ENCODE data around the gene PLN.

PLN gene

DNA sequence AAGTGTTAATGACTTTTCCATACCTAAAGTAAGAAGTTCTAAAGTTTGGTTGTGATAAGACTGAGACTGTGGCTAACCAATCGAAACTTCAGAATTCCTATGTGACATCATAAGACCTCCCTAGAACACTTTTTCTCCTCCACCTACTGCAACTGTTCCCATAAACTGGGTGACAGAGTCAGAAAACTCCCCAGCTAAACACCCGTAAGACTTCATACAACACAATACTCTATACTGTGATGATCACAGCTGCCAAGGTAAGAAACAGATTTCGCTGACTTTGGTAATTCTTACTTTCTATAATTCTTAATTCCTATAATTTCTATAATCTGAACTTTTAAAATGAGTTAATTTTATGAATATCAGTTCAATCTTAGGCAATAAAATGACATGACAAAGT, at the start of gene PLN:
Gene PLN, plus strand, starts transcription at position 161 of the 400 bp plus-strand sequence. CDS start 10,626 bp downstream, outside the sequence.
- CTCF ChIA-PET, result interaction anchor here (0.6 to 2.6 kb wide), 5 partner anchors 16 to 594 kb away, joined by 3 to 11 read pairs (median 5); no protein-coding TSS in a partner anchor
- no peak for TF ChIP-seq ZNF76 (tag by site-specific recombination; IDR thresholded peaks at IDR 0.05; ENCODE audit: borderline replicate concordance, low read depth)
- TF ChIP-seq, protein P1, sequence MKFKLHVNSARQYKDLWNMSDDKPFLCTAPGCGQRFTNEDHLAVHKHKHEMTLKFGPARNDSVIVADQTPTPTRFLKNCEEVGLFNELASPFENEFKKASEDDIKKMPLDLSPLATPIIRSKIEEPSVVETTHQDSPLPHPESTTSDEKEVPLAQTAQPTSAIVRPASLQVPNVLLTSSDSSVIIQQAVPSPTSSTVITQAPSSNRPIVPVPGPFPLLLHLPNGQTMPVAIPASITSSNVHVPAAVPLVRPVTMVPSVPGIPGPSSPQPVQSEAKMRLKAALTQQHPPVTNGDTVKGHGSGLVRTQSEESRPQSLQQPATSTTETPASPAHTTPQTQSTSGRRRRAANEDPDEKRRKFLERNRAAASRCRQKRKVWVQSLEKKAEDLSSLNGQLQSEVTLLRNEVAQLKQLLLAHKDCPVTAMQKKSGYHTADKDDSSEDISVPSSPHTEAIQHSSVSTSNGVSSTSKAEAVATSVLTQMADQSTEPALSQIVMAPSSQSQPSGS (tag by site-specific recombination; IDR thresholded peaks at IDR 0.05; ENCODE audit: low read depth), result no peak
- no peak for TF ChIP-seq EGR2 (tag by site-specific recombination; IDR thresholded peaks at IDR 0.05; ENCODE audit: low read depth)
- TF ChIP-seq ZXDB (tag by site-specific recombination; IDR thresholded peaks at IDR 0.05), result no peak
- no peak for TF ChIP-seq ZNF354C (tag by site-specific recombination; IDR thresholded peaks at IDR 0.05; ENCODE audit: borderline replicate concordance, low read depth)
- POLR2A ChIA-PET, result no interaction called here
- peaks cover 6% of the 10 kb centered on the region for H3K4me1 ChIP-seq (ENCODE audit: control insufficient read depth, insufficient read depth, low read length)
- H3K4me3 ChIP-seq (ENCODE audit: low read depth, low read length), result no peak within 1 kb of the TSS
- no peak within 1 kb of the TSS for H3K27ac ChIP-seq (ENCODE audit: extremely low read depth, low read depth, low read length)
- H3K9me3 ChIP-seq (ENCODE audit: control insufficient read depth, insufficient read depth, low read depth, low read length), result no peaks in the 10 kb centered on the region
- no peaks in the 10 kb centered on the region for H3K36me3 ChIP-seq (ENCODE audit: control insufficient read depth in 2 of 2, insufficient read depth in 1 of 2, low read length in 2 of 2)

DNA sequence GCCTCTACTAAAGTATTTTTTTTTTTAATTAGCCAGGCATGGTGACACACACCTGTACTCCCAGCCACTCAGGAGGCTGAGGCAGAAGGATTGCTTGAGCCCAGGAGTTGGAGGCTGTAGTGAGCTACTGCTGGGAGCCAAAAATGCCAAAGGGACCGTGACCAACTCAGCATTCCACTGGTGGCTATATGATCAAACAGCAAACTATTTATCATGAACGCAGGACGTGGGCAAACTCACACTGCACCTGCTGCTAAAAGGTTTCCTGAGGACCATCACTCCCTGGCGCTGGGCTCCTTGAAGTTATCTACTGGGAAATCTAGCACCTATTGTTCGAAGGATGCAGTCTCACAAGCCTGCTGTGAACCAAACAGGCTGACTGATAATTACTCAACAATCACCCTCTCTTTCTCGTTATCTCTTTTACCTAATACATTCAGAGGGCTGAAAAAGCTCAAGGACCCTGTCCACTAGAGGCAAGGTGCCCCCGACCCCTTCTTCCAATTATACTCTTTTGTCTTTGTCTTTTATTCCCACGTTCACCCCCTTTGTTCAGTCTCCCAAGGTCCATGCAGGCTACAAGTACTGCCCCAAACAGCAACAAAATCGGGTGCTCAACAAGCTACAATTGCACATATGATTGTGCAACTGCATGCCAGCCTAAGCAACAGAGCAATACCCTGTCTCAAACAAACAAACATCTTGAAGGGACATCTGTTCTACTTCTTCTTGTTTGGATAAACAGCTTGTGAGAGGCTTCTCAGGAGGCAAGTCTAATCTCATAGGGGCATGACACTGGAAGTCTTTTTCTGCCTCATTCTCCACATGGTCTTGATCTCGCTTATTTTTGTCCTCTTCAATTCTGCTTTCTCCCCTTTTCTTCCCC, 47.7 kb upstream of the PLN start:
- no peaks in the 10 kb centered on the region for H3K4me1 ChIP-seq (ENCODE audit: control insufficient read depth, insufficient read depth, low read length)
- ChIA-PET POLR2A (interaction anchor here (0.7 kb wide), 1 partner anchor 206 kb away, joined by 3 read pairs; no protein-coding TSS in a partner anchor), CTCF (interaction anchor here (0.6 to 0.7 kb wide), 3 partner anchors 9 to 1285 kb away, joined by 3 to 5 read pairs (median 3); no protein-coding TSS in a partner anchor)
- H3K27ac ChIP-seq (ENCODE audit: extremely low read depth, low read depth, low read length), result no peak overlapping the region
- TF ChIP-seq, protein P2, sequence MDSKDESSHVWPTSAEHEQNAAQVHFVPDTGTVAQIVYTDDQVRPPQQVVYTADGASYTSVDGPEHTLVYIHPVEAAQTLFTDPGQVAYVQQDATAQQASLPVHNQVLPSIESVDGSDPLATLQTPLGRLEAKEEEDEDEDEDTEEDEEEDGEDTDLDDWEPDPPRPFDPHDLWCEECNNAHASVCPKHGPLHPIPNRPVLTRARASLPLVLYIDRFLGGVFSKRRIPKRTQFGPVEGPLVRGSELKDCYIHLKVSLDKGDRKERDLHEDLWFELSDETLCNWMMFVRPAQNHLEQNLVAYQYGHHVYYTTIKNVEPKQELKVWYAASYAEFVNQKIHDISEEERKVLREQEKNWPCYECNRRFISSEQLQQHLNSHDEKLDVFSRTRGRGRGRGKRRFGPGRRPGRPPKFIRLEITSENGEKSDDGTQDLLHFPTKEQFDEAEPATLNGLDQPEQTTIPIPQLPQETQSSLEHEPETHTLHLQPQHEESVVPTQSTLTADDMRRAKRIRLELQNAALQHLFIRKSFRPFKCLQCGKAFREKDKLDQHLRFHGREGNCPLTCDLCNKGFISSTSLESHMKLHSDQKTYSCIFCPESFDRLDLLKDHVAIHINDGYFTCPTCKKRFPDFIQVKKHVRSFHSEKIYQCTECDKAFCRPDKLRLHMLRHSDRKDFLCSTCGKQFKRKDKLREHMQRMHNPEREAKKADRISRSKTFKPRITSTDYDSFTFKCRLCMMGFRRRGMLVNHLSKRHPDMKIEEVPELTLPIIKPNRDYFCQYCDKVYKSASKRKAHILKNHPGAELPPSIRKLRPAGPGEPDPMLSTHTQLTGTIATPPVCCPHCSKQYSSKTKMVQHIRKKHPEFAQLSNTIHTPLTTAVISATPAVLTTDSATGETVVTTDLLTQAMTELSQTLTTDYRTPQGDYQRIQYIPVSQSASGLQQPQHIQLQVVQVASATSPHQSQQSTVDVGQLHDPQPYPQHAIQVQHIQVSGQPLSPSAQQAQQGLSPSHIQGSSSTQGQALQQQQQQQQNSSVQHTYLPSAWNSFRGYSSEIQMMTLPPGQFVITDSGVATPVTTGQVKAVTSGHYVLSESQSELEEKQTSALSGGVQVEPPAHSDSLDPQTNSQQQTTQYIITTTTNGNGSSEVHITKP (tag by site-specific recombination; IDR thresholded peaks at IDR 0.05), result no peak
- TF ChIP-seq PRDM1 (tag by site-specific recombination; IDR thresholded peaks at IDR 0.05) (0 out of 2 replicates have a peak, but pooled peaks have one; percentile 25), ZNF544 (tag by site-specific recombination; IDR thresholded peaks at IDR 0.05) (peak; percentile 63; the same call in 1 of the 2 replicates)
- peaks cover 0 to 13% of the 10 kb centered on the region in 2 experiments; a peak in 2 of 3 replicates for H3K36me3 ChIP-seq (ENCODE audit: control insufficient read depth in 2 of 2, insufficient read depth in 1 of 2, low read length in 2 of 2)
- H3K4me3 ChIP-seq (ENCODE audit: low read depth, low read length), result no peak overlapping the region
- no peaks in the 10 kb centered on the region for H3K9me3 ChIP-seq (ENCODE audit: control insufficient read depth, insufficient read depth, low read depth, low read length)

DNA sequence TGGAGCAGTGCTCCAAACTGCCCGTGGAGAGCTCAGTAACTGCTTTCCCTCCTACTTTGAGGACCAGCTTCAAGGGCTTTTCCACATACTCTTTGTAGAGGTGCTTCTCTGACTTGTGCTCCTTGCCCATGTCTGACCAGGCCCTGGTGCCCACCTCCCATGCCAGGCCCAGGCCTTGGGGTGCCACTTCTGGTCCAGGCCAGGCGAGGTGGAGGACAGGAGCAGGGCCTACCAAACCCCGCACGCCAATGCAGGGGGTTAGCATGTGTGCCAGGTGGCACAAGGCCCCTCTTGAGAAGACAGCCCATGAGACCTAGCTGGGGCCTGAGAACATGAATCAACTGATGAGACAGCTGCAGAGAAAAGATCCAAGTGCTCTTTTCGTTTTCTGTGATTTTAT, 47.0 kb upstream of the PLN start:
- Histone ChIP-seq H3K4me3 (ENCODE audit: low read depth, low read length) (no peak overlapping the region), H3K4me1 (ENCODE audit: control insufficient read depth, insufficient read depth, low read length) (no peaks in the 10 kb centered on the region), H3K9me3 (ENCODE audit: control insufficient read depth, insufficient read depth, low read depth, low read length) (no peaks in the 10 kb centered on the region), H3K36me3 (ENCODE audit: control insufficient read depth in 2 of 2, insufficient read depth in 1 of 2, low read length in 2 of 2) (peaks cover 0 to 9% of the 10 kb centered on the region in 2 experiments; a peak in 2 of 3 replicates), H3K27ac (ENCODE audit: extremely low read depth, low read depth, low read length) (no peak overlapping the region)
- ChIA-PET POLR2A (no interaction called here), CTCF (interaction anchor here (0.6 kb wide), 1 partner anchor 10 kb away, joined by 5 read pairs; no protein-coding TSS in a partner anchor)
- TF ChIP-seq, protein P3, sequence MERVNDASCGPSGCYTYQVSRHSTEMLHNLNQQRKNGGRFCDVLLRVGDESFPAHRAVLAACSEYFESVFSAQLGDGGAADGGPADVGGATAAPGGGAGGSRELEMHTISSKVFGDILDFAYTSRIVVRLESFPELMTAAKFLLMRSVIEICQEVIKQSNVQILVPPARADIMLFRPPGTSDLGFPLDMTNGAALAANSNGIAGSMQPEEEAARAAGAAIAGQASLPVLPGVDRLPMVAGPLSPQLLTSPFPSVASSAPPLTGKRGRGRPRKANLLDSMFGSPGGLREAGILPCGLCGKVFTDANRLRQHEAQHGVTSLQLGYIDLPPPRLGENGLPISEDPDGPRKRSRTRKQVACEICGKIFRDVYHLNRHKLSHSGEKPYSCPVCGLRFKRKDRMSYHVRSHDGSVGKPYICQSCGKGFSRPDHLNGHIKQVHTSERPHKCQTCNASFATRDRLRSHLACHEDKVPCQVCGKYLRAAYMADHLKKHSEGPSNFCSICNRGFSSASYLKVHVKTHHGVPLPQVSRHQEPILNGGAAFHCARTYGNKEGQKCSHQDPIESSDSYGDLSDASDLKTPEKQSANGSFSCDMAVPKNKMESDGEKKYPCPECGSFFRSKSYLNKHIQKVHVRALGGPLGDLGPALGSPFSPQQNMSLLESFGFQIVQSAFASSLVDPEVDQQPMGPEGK (tag by site-specific recombination; IDR thresholded peaks at IDR 0.05), result no peak
- TF ChIP-seq, protein P4, sequence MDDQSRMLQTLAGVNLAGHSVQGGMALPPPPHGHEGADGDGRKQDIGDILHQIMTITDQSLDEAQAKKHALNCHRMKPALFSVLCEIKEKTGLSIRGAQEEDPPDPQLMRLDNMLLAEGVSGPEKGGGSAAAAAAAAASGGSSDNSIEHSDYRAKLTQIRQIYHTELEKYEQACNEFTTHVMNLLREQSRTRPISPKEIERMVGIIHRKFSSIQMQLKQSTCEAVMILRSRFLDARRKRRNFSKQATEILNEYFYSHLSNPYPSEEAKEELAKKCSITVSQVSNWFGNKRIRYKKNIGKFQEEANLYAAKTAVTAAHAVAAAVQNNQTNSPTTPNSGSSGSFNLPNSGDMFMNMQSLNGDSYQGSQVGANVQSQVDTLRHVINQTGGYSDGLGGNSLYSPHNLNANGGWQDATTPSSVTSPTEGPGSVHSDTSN (CRISPR knock-in tag; IDR thresholded peaks at IDR 0.05), result no peak
- no peak for TF ChIP-seq ZNF354C (tag by site-specific recombination; IDR thresholded peaks at IDR 0.05; ENCODE audit: borderline replicate concordance, low read depth)
- no peak for TF ChIP-seq ZNF837 (tag by site-specific recombination; IDR thresholded peaks at IDR 0.05)
- TF ChIP-seq ZNF416 (tag by site-specific recombination; IDR thresholded peaks at IDR 0.05), result no peak
